Right renal cortex interstitium (tissue), 3 donors: Measurements from ENCODE around the gene NENF. TPM values are rescaled to one million over a fixed set of nuclear protein-coding genes. Genes with fewer than 3 reads are reported as not detected.

ENCODE experiments used
- polyA plus RNA-seq, 3 donors: library from polyadenylated mRNA; unstranded; fragments of 120-200 nt; gene quantifications; one replicate each; pipeline ENCODE4 v1.2.1, GENCODE V29; 2013; ENCODE audit not compliant: insufficient read length in 3 of 3

Gene NENF
- polyA plus RNA-seq, 3 donors, result 39.0 to 41.2 (median 40.9) TPM

Other genes with a start within 250 kb of the NENF start
- gene PPP2R5A, start 147.5 kb upstream of the NENF start, polyA plus RNA-seq, result 10 to 100 TPM; 40.7 to 41.3 (median 41.1) TPM
- gene PACC1, start 18.0 kb upstream of the NENF start, polyA plus RNA-seq, result 10 to 100 TPM; 11.5 to 13.2 (median 12.5) TPM
- gene ATF3, start 175.8 kb downstream of the NENF start, polyA plus RNA-seq, result 10 to 100 TPM in 2 of 3 donors, 1 to 10 TPM in 1; 8.0 to 44.0 (median 13.3) TPM